Measurements from ENCODE around the gene ARAP1.

Gene ARAP1

GRCh38 chr11:72720047-72720446 lies 32.2 kb downstream of the ARAP1 start:
- peaks cover 40% of the 10 kb centered on the region for H3K4me1 Mint-ChIP-seq (ENCODE audit: low read depth)
- H3K36me3 Mint-ChIP-seq (ENCODE audit: low read depth) = peaks cover 8% of the 10 kb centered on the region
- peak overlapping the region; percentile 98 for H3K4me3 Mint-ChIP-seq

GRCh38 chr11:72719551-72719950 lies 32.7 kb downstream of the ARAP1 start:
- Mint-ChIP-seq H3K4me3 (peak overlapping the region; percentile 19), H3K27ac (peak overlapping the region; percentile 42), H3K27me3 (ENCODE audit: low read depth) (no peaks in the 10 kb centered on the region), H3K4me1 (ENCODE audit: low read depth) (peaks cover 40% of the 10 kb centered on the region), H3K9me3 (no peaks in the 10 kb centered on the region), H3K36me3 (ENCODE audit: low read depth) (peaks cover 9% of the 10 kb centered on the region)

More at GRCh38 chr11:72720047-72720446, 32.2 kb downstream of the ARAP1 start:
- no peaks in the 10 kb centered on the region for H3K9me3 Mint-ChIP-seq
- H3K27me3 Mint-ChIP-seq (ENCODE audit: low read depth) = no peaks in the 10 kb centered on the region
- peak overlapping the region; percentile 42 for H3K27ac Mint-ChIP-seq

- Mint-ChIP-seq H3K27me3 (ENCODE audit: low read depth) (no peaks in the 10 kb centered on the region), H3K27ac (peak overlapping the region; percentile 42), H3K9me3 (no peaks in the 10 kb centered on the region), H3K4me1 (ENCODE audit: low read depth) (peaks cover 40% of the 10 kb centered on the region), H3K36me3 (ENCODE audit: low read depth) (peaks cover 9% of the 10 kb centered on the region), H3K4me3 (no peak overlapping the region)
These were observed 33.1 kb downstream of the ARAP1 start for GRCh38 chr11:72719144-72719543.

GRCh38 chr11:72718101-72718501 lies 34.1 kb downstream of the ARAP1 start:
- Mint-ChIP-seq H3K27me3 (ENCODE audit: low read depth) (no peaks in the 10 kb centered on the region), H3K4me3 (no peak overlapping the region), H3K27ac (no peak overlapping the region), H3K9me3 (no peaks in the 10 kb centered on the region), H3K36me3 (ENCODE audit: low read depth) (peaks cover 9% of the 10 kb centered on the region), H3K4me1 (ENCODE audit: low read depth) (peaks cover 37% of the 10 kb centered on the region)

- Mint-ChIP-seq H3K9me3 (no peaks in the 10 kb centered on the region), H3K4me1 (ENCODE audit: low read depth) (peaks cover 37% of the 10 kb centered on the region), H3K27ac (no peak overlapping the region), H3K27me3 (ENCODE audit: low read depth) (no peaks in the 10 kb centered on the region), H3K36me3 (ENCODE audit: low read depth) (peaks cover 9% of the 10 kb centered on the region), H3K4me3 (no peak overlapping the region)
These were observed 35.3 kb downstream of the ARAP1 start for GRCh38 chr11:72716788-72717435.

GRCh38 chr11:72716290-72716689 lies 35.9 kb downstream of the ARAP1 start:
- H3K36me3 Mint-ChIP-seq (ENCODE audit: low read depth) = peaks cover 10% of the 10 kb centered on the region

GRCh38 chr11:72712841-72713240 lies 39.4 kb downstream of the ARAP1 start:
- no peak overlapping the region for H3K27ac Mint-ChIP-seq
- H3K4me1 Mint-ChIP-seq (ENCODE audit: low read depth) = peaks cover 8% of the 10 kb centered on the region
- H3K36me3 Mint-ChIP-seq (ENCODE audit: low read depth) = peaks cover 24% of the 10 kb centered on the region
- H3K4me3 Mint-ChIP-seq = no peak overlapping the region
- H3K9me3 Mint-ChIP-seq = no peaks in the 10 kb centered on the region
- no peaks in the 10 kb centered on the region for H3K27me3 Mint-ChIP-seq (ENCODE audit: low read depth)

More at GRCh38 chr11:72716290-72716689, 35.9 kb downstream of the ARAP1 start:
- H3K27ac Mint-ChIP-seq = no peak overlapping the region
- no peak overlapping the region for H3K4me3 Mint-ChIP-seq
- H3K4me1 Mint-ChIP-seq (ENCODE audit: low read depth) = peaks cover 32% of the 10 kb centered on the region
- no peaks in the 10 kb centered on the region for H3K27me3 Mint-ChIP-seq (ENCODE audit: low read depth)
- no peaks in the 10 kb centered on the region for H3K9me3 Mint-ChIP-seq

- Mint-ChIP-seq H3K27ac (no peak overlapping the region), H3K4me3 (no peak overlapping the region), H3K4me1 (ENCODE audit: low read depth) (peaks cover 5% of the 10 kb centered on the region), H3K9me3 (no peaks in the 10 kb centered on the region), H3K36me3 (ENCODE audit: low read depth) (peaks cover 28% of the 10 kb centered on the region), H3K27me3 (ENCODE audit: low read depth) (no peaks in the 10 kb centered on the region)
These were observed 39.9 kb downstream of the ARAP1 start for GRCh38 chr11:72712168-72712751.

- Mint-ChIP-seq H3K9me3 (no peaks in the 10 kb centered on the region), H3K27me3 (ENCODE audit: low read depth) (no peaks in the 10 kb centered on the region), H3K4me1 (ENCODE audit: low read depth) (peaks cover 5% of the 10 kb centered on the region), H3K36me3 (ENCODE audit: low read depth) (peaks cover 38% of the 10 kb centered on the region), H3K27ac (no peak overlapping the region), H3K4me3 (no peak overlapping the region)
These were observed 41.1 kb downstream of the ARAP1 start for GRCh38 chr11:72711141-72711540.

GRCh38 chr11:72710278-72710677 lies 41.9 kb downstream of the ARAP1 start:
- Mint-ChIP-seq H3K4me3 (no peak overlapping the region), H3K9me3 (no peaks in the 10 kb centered on the region), H3K4me1 (ENCODE audit: low read depth) (peaks cover 6% of the 10 kb centered on the region), H3K27me3 (ENCODE audit: low read depth) (no peaks in the 10 kb centered on the region), H3K27ac (no peak overlapping the region), H3K36me3 (ENCODE audit: low read depth) (peaks cover 37% of the 10 kb centered on the region)

GRCh38 chr11:72709478-72710238 lies 42.5 kb downstream of the ARAP1 start:
- Mint-ChIP-seq H3K9me3 (no peaks in the 10 kb centered on the region), H3K27ac (no peak overlapping the region), H3K4me1 (ENCODE audit: low read depth) (peaks cover 6% of the 10 kb centered on the region)

GRCh38 chr11:72707032-72707431 lies 45.2 kb downstream of the ARAP1 start:
- Mint-ChIP-seq H3K4me3 (no peak overlapping the region), H3K4me1 (ENCODE audit: low read depth) (peaks cover 3% of the 10 kb centered on the region), H3K27me3 (ENCODE audit: low read depth) (no peaks in the 10 kb centered on the region), H3K9me3 (no peaks in the 10 kb centered on the region), H3K36me3 (ENCODE audit: low read depth) (peaks cover 35% of the 10 kb centered on the region), H3K27ac (no peak overlapping the region)

More at GRCh38 chr11:72709478-72710238, 42.5 kb downstream of the ARAP1 start:
- Mint-ChIP-seq H3K36me3 (ENCODE audit: low read depth) (peaks cover 35% of the 10 kb centered on the region), H3K4me3 (no peak overlapping the region), H3K27me3 (ENCODE audit: low read depth) (no peaks in the 10 kb centered on the region)

- Mint-ChIP-seq H3K9me3 (no peaks in the 10 kb centered on the region), H3K36me3 (ENCODE audit: low read depth) (peaks cover 37% of the 10 kb centered on the region), H3K4me1 (ENCODE audit: low read depth) (peaks cover 3% of the 10 kb centered on the region), H3K27me3 (ENCODE audit: low read depth) (no peaks in the 10 kb centered on the region), H3K4me3 (no peak overlapping the region), H3K27ac (no peak overlapping the region)
These were observed 45.6 kb downstream of the ARAP1 start for GRCh38 chr11:72706579-72706978.

GRCh38 chr11:72705442-72706365 lies 46.5 kb downstream of the ARAP1 start:
- peak overlapping the region; percentile 7 for H3K27ac Mint-ChIP-seq
- H3K9me3 Mint-ChIP-seq = no peaks in the 10 kb centered on the region
- H3K4me3 Mint-ChIP-seq = no peak overlapping the region
- peaks cover 38% of the 10 kb centered on the region for H3K36me3 Mint-ChIP-seq (ENCODE audit: low read depth)
- H3K4me1 Mint-ChIP-seq (ENCODE audit: low read depth) = peaks cover 3% of the 10 kb centered on the region
- no peaks in the 10 kb centered on the region for H3K27me3 Mint-ChIP-seq (ENCODE audit: low read depth)
